HG03460 (cell line): ENCODE results near the gene TTC22.
"Not testable (repeated sequence)": the region's sequence is repeated elsewhere in the genome, so short reads cannot be mapped to it uniquely, and the experiment has no call there.

Experiments used
- ATAC-seq: cut with Tn5 transposase; IDR thresholded peaks from one replicate; pipeline ENCODE4 v1.9.1; 2021; ENCODE audit not compliant: unreplicated experiment

TTC22 gene

DNA sequence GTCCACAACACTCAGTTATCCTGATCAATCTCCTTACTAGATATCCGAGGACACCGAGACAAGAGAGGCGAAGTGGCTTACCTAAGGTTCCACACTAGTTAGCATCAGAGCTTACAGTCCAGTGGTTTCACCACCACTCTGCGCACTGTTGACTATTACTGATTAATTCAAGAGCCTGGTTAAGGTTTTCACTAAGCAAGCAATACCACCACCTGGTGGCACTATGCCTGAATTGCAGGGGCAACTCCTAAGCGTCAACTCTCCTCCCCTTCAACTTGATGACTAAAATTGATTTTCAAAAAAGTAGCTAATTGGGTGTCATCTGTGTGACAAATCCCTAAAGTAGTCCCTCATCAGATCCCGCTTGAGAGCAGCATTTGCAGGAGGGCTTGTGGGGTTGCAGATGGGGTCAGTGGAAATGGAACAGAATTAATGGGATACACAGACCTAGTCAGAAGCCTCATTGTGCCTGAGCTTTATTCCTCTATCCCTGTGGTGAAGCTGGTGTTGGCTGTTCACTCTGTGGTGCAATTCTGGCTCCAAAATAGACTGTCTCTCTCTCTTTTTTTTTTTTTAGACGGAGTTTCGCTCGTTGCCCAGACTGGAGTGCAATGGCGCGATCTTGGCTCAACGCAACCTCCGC lies 9.1 kb downstream of the TTC22 start:
- no peak for ATAC-seq

DNA sequence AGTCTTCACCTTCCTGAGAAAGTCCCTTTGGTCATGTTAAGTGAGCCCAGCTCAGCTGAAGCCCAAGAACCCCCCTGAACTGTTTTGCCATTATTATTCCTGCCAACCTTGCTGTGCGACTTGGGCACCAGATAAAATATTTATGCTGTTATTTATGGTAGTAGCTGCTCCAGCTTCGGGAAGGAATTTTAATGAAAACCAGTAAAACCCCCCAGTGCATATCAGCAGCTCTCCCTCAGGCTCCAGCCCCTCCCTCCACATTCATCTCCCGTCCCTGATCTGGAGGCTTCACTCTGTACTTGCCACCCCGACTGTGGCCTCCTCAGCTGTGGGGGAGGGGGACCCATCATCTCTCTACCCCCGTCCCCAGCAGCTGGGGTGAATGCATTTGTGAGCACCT lies 12.7 kb downstream of the TTC22 start:
- ATAC-seq, result no peak

GRCh38 chr1:54787604-54788003 lies 13.5 kb downstream of the TTC22 start:
- no peak for ATAC-seq

DNA sequence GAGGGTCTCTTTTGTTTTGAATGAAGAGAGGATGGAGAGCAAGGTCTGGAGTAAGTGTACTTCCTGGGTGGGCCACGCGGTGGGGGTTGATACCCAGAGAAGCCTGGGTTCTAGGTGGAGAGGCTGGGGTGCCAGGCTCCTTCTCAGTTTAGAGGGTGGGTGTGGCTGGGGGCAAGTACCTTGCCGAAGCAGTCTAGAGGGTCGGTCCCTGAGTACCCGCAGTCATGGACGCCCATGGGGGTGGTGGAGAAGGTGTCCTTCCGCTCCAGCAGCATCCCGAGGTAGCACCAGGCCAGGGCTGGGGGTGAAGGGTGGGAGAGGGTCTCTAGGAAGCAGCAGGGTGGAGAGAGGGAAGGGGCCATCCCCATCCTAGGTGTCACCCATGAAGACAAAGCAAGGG lies 14.3 kb downstream of the TTC22 start:
- ATAC-seq, result no peak

DNA sequence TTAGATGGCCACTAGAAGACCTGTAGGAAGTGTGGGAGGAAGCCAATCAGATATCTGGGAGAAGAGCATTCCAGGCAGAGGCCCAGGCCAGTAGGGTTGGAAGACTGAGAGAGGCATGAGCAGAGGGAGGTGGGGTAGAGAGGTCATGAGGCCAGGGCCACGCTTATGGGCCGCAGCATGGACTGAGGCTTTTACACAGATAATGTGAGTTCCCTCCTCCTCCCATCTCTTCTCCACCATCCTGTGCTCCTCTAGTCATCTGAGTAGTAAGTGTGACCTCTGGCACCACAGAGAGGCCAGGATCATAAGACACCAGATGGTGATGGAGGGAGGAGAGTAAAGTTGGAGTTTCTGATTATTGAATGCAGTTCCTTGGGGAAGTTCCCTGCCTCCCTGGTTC lies 17.1 kb downstream of the TTC22 start:
- no peak for ATAC-seq

- ATAC-seq, result no peak
These were observed 18.5 kb downstream of the TTC22 start for GRCh38 chr1:54782588-54782987.

DNA sequence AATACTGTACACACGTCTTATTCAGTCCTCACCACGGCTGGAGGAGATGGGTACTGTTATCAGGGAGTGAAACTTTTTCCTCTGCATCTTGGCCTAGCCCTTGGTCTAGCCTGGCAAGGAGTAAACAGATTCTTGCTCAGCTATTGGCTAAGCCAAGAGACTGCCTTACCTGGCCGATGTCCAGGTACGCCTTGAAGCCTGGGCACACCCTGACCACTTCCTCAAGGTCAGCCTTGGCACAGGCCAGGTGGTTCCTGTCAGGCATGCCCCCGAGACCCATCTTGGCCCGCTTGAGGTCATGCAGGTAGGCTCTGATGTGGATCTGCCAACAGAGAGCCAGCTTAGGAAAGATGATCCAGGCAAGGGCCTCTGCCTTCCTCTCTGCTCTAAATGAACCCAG lies 19.0 kb downstream of the TTC22 start:
- ATAC-seq, result no peak

DNA sequence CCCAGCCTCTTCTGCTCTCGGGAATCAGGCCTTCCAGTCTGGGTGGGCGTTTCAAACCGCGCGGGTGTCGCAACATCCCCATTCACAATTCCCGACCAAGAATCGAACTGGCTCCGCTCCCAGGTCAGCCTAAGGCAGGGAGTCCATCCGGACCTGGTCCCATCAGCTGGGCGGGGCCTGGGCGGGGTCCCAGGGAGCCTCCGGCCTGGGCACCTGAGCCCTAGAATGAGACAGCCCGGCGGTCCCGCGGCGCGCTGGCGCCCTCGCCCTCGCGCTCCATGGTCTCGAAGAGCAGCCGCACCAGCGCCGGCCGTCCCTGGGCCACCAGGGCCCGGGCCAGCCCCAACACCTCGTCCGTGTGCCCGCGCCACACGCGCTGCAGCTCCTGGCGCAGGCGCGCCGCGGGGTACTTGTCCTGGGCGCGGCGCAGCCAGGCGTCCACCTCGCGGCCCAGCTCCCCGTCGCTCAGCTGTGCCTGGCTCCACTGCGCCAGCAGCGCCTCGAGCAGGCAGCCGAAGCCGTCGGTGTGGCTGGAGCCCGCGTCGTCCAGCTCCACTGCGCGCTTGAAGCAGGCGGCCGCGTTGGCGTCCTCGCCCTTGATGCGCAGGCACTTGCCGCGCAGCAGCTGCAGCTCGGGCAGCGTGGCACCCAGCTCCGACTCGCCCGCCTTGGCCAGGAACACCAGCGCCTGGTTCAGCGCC lies 19.9 kb downstream of the TTC22 start:
- ATAC-seq, result no peak

GRCh38 chr1:54777431-54777830 lies 23.7 kb downstream of the TTC22 start:
- no peak for ATAC-seq

DNA sequence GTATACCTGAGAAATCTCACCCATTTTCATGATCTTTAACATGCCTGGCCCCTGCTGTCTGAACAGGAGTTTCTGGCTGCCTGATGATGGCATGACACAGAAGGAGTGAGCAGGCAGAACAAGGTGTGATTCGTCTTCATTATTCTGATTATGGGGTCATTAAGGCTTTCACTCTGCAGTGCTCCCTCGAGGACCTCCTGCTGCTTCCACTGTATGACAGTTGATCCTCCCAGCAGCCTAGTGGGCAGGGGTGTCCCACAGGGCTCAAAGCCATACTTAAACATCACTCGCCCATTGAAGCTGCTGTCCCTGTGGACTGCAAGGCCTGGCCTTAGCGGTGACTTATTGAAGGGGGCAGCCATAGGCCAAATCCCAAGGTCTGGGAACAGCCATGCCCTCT lies 24.1 kb downstream of the TTC22 start:
- ATAC-seq, result no peak

DNA sequence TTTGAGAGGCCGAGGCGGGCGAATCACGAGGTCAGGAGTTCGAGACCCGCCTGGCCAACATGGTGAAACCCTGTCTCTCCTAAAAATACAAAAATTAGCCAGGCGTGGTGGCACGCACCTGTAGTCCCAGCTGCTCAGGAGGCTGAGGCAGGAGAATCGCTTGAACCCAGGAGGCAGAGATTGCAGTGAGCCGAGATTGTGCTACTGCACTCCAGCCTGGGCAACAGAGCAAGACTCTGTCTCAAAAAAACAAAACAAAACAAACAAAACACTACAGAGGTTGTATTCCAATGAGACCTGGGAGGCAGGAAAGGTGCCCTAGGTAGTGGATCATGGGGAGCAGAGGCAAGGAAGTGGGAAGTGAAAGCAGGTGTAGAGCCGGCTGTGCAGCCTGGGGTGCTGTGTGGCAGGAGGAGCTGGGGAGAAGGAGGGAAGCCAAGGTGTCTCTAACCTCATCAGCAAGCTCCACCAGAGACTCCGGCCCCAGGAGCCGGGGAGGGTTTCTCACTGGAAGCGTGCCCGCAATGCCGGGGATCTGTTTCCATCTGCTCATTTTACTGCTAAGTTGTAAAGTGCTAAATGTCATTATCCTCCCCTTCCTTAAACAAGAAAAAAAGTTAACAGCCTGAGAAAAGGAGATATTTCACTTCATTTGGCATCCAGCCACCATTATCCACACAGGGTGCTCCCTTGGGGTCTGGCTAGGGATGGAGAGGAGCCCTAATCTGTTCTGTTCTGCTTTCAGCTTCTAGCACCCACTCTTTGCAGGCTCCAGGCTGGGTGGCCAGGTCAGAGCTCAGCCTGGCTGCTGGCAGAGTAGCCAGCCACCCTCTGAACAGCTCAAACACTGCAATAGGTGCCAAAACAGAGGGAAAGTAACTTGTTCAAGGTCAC lies 25.0 kb downstream of the TTC22 start:
- not testable (repeated sequence) for ATAC-seq

- ATAC-seq, result no peak
These were observed 26.2 kb downstream of the TTC22 start for GRCh38 chr1:54774820-54775498.

DNA sequence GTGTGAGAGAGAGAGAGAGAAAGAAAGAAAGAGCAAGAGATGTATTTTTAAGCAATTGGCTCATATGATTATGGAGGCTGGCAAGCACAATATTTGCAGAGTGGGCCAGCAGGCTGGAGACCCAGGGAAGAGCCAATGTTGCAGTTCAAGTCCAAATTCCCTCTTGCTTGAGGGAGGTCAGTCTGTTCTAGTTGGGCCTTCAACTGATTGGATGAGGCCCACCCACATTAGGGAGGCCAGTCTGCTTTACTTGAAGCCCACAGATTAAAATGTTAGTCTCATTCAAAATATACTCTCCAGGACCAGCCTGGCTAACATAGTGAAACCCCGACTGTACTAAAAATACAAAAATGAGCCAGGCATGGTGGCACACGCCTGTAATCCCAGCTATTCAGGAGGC lies 28.2 kb downstream of the TTC22 start:
- no peak for ATAC-seq

DNA sequence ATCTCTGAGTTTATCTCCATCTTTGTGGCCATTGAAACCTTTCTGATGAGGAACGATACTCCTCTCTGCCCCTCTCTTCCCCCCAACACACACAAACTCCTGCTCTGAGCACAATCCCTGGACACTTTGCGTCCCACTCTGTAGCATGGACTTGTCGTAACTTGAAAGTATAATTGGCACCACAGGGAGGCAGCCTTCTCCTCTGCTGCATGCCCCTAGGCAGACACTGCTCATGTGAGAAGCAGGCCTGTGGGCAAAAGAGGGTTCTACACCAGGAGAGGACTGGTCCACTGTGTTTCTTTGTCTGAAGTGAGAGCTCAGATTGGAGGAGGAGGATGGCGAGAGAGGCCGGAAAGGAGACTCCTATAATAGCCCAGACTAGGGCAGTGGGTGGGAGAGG lies 33.0 kb downstream of the TTC22 start:
- ATAC-seq, result no peak

DNA sequence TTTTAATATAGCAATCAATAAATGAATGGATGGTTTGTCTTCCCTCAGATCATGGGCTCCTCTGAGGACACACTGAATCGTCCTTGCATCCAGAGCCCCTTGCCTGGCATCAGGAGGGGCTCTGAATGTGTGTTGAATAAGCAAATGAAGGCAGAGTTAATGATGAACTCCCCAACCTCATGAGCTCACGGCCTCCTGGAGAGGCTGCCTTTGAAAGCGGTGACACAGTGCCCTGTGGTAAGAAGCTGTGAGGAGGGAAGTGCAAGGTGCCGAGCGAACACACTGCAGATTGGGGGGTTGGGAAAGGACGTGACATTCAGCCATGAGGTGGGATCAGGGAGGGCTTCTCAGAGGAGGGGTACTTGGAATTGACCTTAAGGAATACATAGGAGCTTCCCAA lies 33.6 kb downstream of the TTC22 start:
- no peak for ATAC-seq

- ATAC-seq, result no peak
These were observed 34.4 kb downstream of the TTC22 start for GRCh38 chr1:54766726-54767125.

GRCh38 chr1:54764922-54765561 lies 36.1 kb downstream of the TTC22 start:
- ATAC-seq, result peak; percentile 11

- ATAC-seq, result peak; percentile 95
These were observed 36.8 kb downstream of the TTC22 start, which contains the start of gene PARS2 for GRCh38 chr1:54764133-54764921. TSS of gene PARS2 (minus strand) at chr1:54764523. CDS start at chr1:54759161, 5,362 bp downstream.

DNA sequence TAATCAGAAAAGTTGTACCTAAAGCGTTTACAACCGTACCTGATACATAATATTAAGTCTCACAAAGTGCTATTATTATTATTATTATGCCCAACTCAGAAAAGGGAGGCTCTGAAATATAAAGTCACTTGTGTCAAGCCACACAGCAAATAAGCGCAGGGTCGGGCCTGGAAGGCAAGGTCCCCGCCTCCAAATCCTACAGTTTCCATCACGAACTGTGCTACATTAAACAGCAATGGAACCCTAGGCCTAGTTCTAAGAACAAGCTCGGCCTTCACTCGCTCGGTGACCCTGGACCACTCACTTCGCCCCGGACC lies 37.3 kb downstream of the TTC22 start:
- no peak for ATAC-seq

- ATAC-seq, result no peak
These were observed 42.3 kb downstream of the TTC22 start for GRCh38 chr1:54758678-54759348.
